Fibroblast of the aortic adventitia (primary cell): ENCODE results near the gene IRF7. TPM values are rescaled to one million over a fixed set of nuclear protein-coding genes. Genes with fewer than 3 reads are reported as not detected.

Experiments used
- DNase-seq: peaks from one replicate; pipeline ENCODE4 v3.0.0-alpha.2; 2010; ENCODE audit warnings: low read depth
- H3K4me3 ChIP-seq: 2 replicates; pipeline ENCODE4 v1.5.1; 2011; ENCODE audit warnings: low read depth, mild to moderate bottlenecking, control low read depth, low read length, moderate library complexity
- CTCF ChIP-seq: IDR thresholded peaks from 2 replicates; pipeline ENCODE4 v1.5.1; 2011; ENCODE audit warnings: mild to moderate bottlenecking, low read length, control low read depth, inconsistent platforms; ENCODE audit not compliant: insufficient read depth
- total RNA-seq: library from RNA; depleted of rRNA; stranded (reverse); fragments of >200 nt; gene quantifications from 2 replicates; pipeline ENCODE4 v1.2.3, GENCODE V29; 2012; ENCODE audit warnings: low replicate concordance

The IRF7 gene
- total RNA-seq, 1 donor = 6.8 TPM

GRCh38 chr11:568306-569157 lies 47.2 kb downstream of the IRF7 start:
- no peak for TF ChIP-seq CTCF
- DNase-seq = peak; percentile 83
- peak overlapping the region; percentile 72 for H3K4me3 ChIP-seq

GRCh38 chr11:567629-568292 lies 48.0 kb downstream of the IRF7 start:
- H3K4me3 ChIP-seq = peak overlapping the region; percentile 72
- DNase-seq = no peak
- TF ChIP-seq CTCF = no peak

GRCh38 chr11:567011-567628 lies 48.6 kb downstream of the IRF7 start:
- no peak for TF ChIP-seq CTCF
- DNase-seq = no peak
- H3K4me3 ChIP-seq = peak overlapping the region; percentile 72

DNA sequence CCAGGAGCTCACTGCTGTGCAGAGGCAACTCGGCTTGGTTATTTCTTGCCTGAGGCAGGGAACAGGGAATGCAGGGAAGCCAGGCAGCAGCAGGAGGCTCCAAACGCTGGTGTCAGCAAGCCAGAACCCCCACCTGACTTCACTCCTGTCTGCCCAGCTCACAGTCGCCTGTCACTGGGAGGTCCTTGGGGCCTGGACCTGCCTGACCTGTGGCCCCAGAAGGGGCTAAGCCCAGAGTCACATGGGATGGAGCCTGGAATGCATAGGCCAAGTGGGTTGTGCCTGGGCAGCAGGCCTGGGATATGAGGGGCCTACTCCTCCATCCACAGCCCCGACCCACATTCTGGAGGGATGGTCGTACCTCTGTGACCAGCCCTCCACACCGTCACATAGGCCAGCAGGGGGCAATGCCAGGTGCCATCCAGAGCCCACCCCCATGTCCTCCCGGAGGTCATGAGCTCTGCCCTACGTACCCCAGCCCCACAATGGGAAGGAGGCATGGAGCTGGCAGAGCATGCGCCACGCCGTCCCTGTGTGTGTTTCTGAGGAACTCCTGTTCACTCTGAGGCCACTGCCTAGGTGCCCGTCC lies 49.7 kb downstream of the IRF7 start:
- no peak for DNase-seq
- no peak overlapping the region for H3K4me3 ChIP-seq
- no peak for TF ChIP-seq CTCF

DNA sequence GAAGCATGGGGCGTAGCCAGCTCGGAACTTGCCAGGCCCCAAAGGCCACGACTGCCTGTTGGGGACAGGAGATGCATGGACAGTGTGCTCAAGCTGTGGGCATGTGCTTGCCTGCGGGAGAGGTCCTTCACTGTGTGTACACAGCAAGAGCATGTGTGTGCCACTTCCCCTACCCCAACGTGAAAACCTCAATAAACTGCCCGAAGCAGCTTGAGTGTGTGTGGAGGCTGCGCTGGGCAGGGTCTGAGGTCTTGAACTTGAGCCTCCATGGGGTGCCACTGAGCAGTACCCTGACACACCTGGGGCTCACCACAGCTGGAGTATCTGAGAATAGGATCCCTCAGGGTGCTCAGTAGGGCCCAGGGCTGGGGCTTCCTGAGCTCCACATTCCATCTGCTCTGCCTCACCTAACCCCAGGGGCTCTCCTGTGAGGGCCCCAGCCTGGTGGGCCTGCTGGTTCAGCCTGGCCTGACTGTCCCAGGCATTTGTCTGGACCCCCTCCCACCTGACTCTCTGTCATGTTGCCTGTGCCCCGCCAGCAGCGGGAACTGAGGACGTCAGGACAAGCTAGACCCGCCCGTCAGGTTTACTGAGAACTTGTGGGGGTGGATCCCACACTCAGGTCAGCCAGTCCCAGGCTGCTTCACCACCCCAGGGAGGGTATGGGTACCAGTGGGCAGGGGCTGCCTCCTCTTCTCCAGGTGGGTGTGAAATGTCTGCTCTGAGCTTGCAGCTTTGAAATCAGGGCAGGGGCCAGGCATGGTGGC lies 51.8 kb downstream of the IRF7 start:
- no peak for TF ChIP-seq CTCF

More for the DNA sequence above, 51.8 kb downstream of the IRF7 start:
- H3K4me3 ChIP-seq = no peak overlapping the region
- no peak for DNase-seq
